ENCODE data around the gene ZNF556. TPM values are rescaled to one million over a fixed set of nuclear protein-coding genes. Genes with fewer than 3 reads are reported as not detected.
"Not testable (repeated sequence)": the region's sequence is repeated elsewhere in the genome, so short reads cannot be mapped to it uniquely, and the experiment has no call there.

Gene ZNF556
- polyA plus RNA-seq, 1 of the 3 experiments (the other 2 are of a cell fraction) = 0.46 TPM

GRCh38 chr19:2869618-2870017 lies 2.5 kb downstream of the ZNF556 start (continued):
- no peak for TF ChIP-seq TEAD4 (IDR thresholded peaks at IDR 0.05; ENCODE audit: borderline replicate concordance, insufficient read depth)

- peak; percentile 35; the same call in 1 of the 2 replicates for TF ChIP-seq CTCF (IDR thresholded peaks at IDR 0.05)
- H3K36me3 ChIP-seq (replicated peaks in 1 of 2; ENCODE audit: control insufficient read depth in 1 of 2, insufficient read depth in 2 of 2, low read length in 1 of 2); H3K9ac ChIP-seq; H3K4me2 ChIP-seq; POLR2A ChIA-PET; DNase-seq; H3K9me2 ChIP-seq; H3K79me2 ChIP-seq (ENCODE audit: insufficient read depth); H4K20me1 ChIP-seq (ENCODE audit: insufficient read depth); H3K4me3 ChIP-seq (ENCODE audit: low read depth in 2 of 2, low read length in 1 of 2); H2AFZ ChIP-seq (ENCODE audit: low read depth); H3K9me3 ChIP-seq; H3K4me1 ChIP-seq (ENCODE audit: control insufficient read depth in 1 of 2, insufficient read depth in 2 of 2, low read depth in 1 of 2, low read length in 1 of 2); H3K27ac ChIP-seq (ENCODE audit: low read depth in 2 of 2, low read length in 1 of 2); H3K27me3 ChIP-seq (ENCODE audit: insufficient read depth); H3F3A ChIP-seq (replicated peaks; ENCODE audit: insufficient read depth): not testable (repeated sequence)
- CTCF ChIA-PET = interaction anchor here (1.6 kb wide), 1 partner anchor 15 kb away, joined by 4 read pairs; no protein-coding TSS in a partner anchor
- WGBS (ENCODE audit: low lambda C conversion rate) = 24% methylated on average over 1 of the region's 11 CpGs
Observed at GRCh38 chr19:2872175-2872574, 5.0 kb downstream of the ZNF556 start.

- CTCF ChIA-PET = interaction anchor here (1.4 kb wide), 2 partner anchors 10 kb away, joined by 4 to 7 read pairs; no protein-coding TSS in a partner anchor
- no peak for TF ChIP-seq PBX3 (IDR thresholded peaks at IDR 0.05)
- no peak for TF ChIP-seq SMC3 (IDR thresholded peaks at IDR 0.05; ENCODE audit: low read depth, low read length)
- TF ChIP-seq USF2 (IDR thresholded peaks at IDR 0.05; ENCODE audit: borderline replicate concordance, low read depth, low read length) = no peak
- TF ChIP-seq EP300 (IDR thresholded peaks at IDR 0.05; ENCODE audit: borderline replicate concordance in 1 of 2, low read depth in 1 of 2, low read length in 1 of 2) = no peak
- no peak for TF ChIP-seq USF1 (IDR thresholded peaks at IDR 0.05; ENCODE audit: borderline replicate concordance, low read depth)
- TF ChIP-seq ZBTB33 (IDR thresholded peaks at IDR 0.05; ENCODE audit: borderline replicate concordance, low read depth) = no peak
- TF ChIP-seq JUND (IDR thresholded peaks at IDR 0.05) = no peak
- no peak for TF ChIP-seq CHD2 (IDR thresholded peaks at IDR 0.05; ENCODE audit: low read length, partially characterized antibody)
- H2AFZ ChIP-seq (ENCODE audit: low read depth) = no peak overlapping the region
- no peak overlapping the region for H3K9ac ChIP-seq
- POLR2A ChIA-PET = no interaction called here
- no peak overlapping the region; a peak in 1 of 4 replicates for H3K4me3 ChIP-seq (ENCODE audit: low read depth in 2 of 2, low read length in 1 of 2)
- no peak for DNase-seq
- H3K4me1 ChIP-seq (ENCODE audit: control insufficient read depth in 1 of 2, insufficient read depth in 2 of 2, low read depth in 1 of 2, low read length in 1 of 2) = no peaks in the 10 kb centered on the region
- no peaks in the 10 kb centered on the region for H4K20me1 ChIP-seq (ENCODE audit: insufficient read depth)
- no peak overlapping the region for H3K27ac ChIP-seq (ENCODE audit: low read depth in 2 of 2, low read length in 1 of 2)
- H3K4me2 ChIP-seq = no peak overlapping the region
- peaks cover 9% of the 10 kb centered on the region; the same call in 1 of the 2 replicates for H3K9me3 ChIP-seq
- H3K9me2 ChIP-seq = no peaks in the 10 kb centered on the region
- no peaks in the 10 kb centered on the region for H3K79me2 ChIP-seq (ENCODE audit: insufficient read depth)
- H3K27me3 ChIP-seq (ENCODE audit: insufficient read depth) = no peaks in the 10 kb centered on the region
- 86% methylated on average over 32 of the region's 32 CpGs for WGBS (ENCODE audit: low lambda C conversion rate)
- peaks cover 0 to 7% of the 10 kb centered on the region in 2 experiments for H3K36me3 ChIP-seq (replicated peaks in 1 of 2; ENCODE audit: control insufficient read depth in 1 of 2, insufficient read depth in 2 of 2, low read length in 1 of 2)
- no peaks in the 10 kb centered on the region for H3F3A ChIP-seq (replicated peaks; ENCODE audit: insufficient read depth)
Observed at GRCh38 chr19:2877398-2878331, 10.5 kb downstream of the ZNF556 start.

Measured in SK-N-SH (cell line).